ENCODE results near the gene NKX3-2.

NKX3-2 gene

GRCh38 chr4:13516315-13516860 lies 27.9 kb downstream of the NKX3-2 start:
- H3K9me3 ChIP-seq (ENCODE audit: control insufficient read depth, low read length), result no peaks in the 10 kb centered on the region
- no peaks in the 10 kb centered on the region for H3K4me1 ChIP-seq (ENCODE audit: control insufficient read depth, insufficient read depth, low read depth, low read length)
- WGBS, result 83% methylated on average over 1 of the region's 3 CpGs

GRCh38 chr4:13515268-13515667 lies 29.0 kb downstream of the NKX3-2 start:
- H3K27ac ChIP-seq (ENCODE audit: low read length, poor library complexity, severe bottlenecking), result no peak overlapping the region
- no peaks in the 10 kb centered on the region for H3K4me1 ChIP-seq (ENCODE audit: control insufficient read depth, insufficient read depth, low read depth, low read length)
- H3K14ac ChIP-seq (ENCODE audit: low read length in 2 of 2), result no peak overlapping the region
- H2AK5ac ChIP-seq (ENCODE audit: low read length, severe bottlenecking), result no peak overlapping the region
- no peak overlapping the region for H2BK12ac ChIP-seq (ENCODE audit: low read length in 2 of 2)
- H4K8ac ChIP-seq (ENCODE audit: low read length), result no peak overlapping the region
- WGBS, result 78% methylated on average over 4 of the region's 5 CpGs
- no peak overlapping the region for H2BK5ac ChIP-seq (ENCODE audit: low read depth, low read length, poor library complexity, severe bottlenecking)
- H3K4me3 ChIP-seq (ENCODE audit: insufficient read depth in 1 of 2, low read depth in 1 of 2, low read length in 2 of 2), result no peak overlapping the region
- H3K79me1 ChIP-seq (replicated peaks; ENCODE audit: low read length, poor library complexity, severe bottlenecking), result no peaks in the 10 kb centered on the region
- H4K91ac ChIP-seq (ENCODE audit: low read length), result no peak overlapping the region
- H2BK120ac ChIP-seq (ENCODE audit: low read depth, low read length), result no peak overlapping the region
- no peak overlapping the region for H3K4ac ChIP-seq (ENCODE audit: low read depth in 1 of 2, low read length in 2 of 2)
- no peak overlapping the region for H2BK15ac ChIP-seq (ENCODE audit: low read depth, poor library complexity, severe bottlenecking)
- H3K9me3 ChIP-seq (ENCODE audit: control insufficient read depth, low read length), result no peaks in the 10 kb centered on the region
- H3K23ac ChIP-seq (ENCODE audit: low read length in 2 of 2), result no peak overlapping the region
- H3K27me3 ChIP-seq (ENCODE audit: control insufficient read depth in 1 of 2, insufficient read depth in 1 of 2, low read length in 2 of 2), result peaks cover 9 to 10% of the 10 kb centered on the region in 2 experiments
- no peak for DNase-seq
- H3K9ac ChIP-seq (ENCODE audit: low read length), result no peak overlapping the region
- no peak overlapping the region for H3K18ac ChIP-seq (ENCODE audit: low read depth in 1 of 2, low read length in 2 of 2)
- H2AFZ ChIP-seq (ENCODE audit: low read depth, low read length), result no peak overlapping the region
- no peak overlapping the region for H3K4me2 ChIP-seq (ENCODE audit: low read length, poor library complexity, severe bottlenecking)
- H3K36me3 ChIP-seq (ENCODE audit: control insufficient read depth in 1 of 2, insufficient read depth in 2 of 2, low read depth in 1 of 2, low read length in 2 of 2), result no peaks in the 10 kb centered on the region

More at GRCh38 chr4:13516315-13516860, 27.9 kb downstream of the NKX3-2 start:
- Histone ChIP-seq H3K23ac (ENCODE audit: low read length in 2 of 2) (no peak overlapping the region), H3K27me3 (ENCODE audit: control insufficient read depth in 1 of 2, insufficient read depth in 1 of 2, low read length in 2 of 2) (peaks cover 15 to 17% of the 10 kb centered on the region in 2 experiments), H3K27ac (ENCODE audit: low read length, poor library complexity, severe bottlenecking) (no peak overlapping the region), H2BK15ac (ENCODE audit: low read depth, poor library complexity, severe bottlenecking) (no peak overlapping the region), H3K4me3 (ENCODE audit: insufficient read depth in 1 of 2, low read depth in 1 of 2, low read length in 2 of 2) (no peak overlapping the region), H3K4me2 (ENCODE audit: low read length, poor library complexity, severe bottlenecking) (no peak overlapping the region), H2AFZ (ENCODE audit: low read depth, low read length) (no peak overlapping the region), H2BK120ac (ENCODE audit: low read depth, low read length) (no peak overlapping the region), H2BK12ac (ENCODE audit: low read length in 2 of 2) (no peak overlapping the region), H3K9ac (ENCODE audit: low read length) (no peak overlapping the region), H2BK5ac (ENCODE audit: low read depth, low read length, poor library complexity, severe bottlenecking) (no peak overlapping the region), H3K14ac (ENCODE audit: low read length in 2 of 2) (no peak overlapping the region), H3K79me1 (replicated peaks; ENCODE audit: low read length, poor library complexity, severe bottlenecking) (no peaks in the 10 kb centered on the region), H3K4ac (ENCODE audit: low read depth in 1 of 2, low read length in 2 of 2) (no peak overlapping the region), H3K36me3 (ENCODE audit: control insufficient read depth in 1 of 2, insufficient read depth in 2 of 2, low read depth in 1 of 2, low read length in 2 of 2) (no peaks in the 10 kb centered on the region), H4K8ac (ENCODE audit: low read length) (no peak overlapping the region), H3K18ac (ENCODE audit: low read depth in 1 of 2, low read length in 2 of 2) (no peak overlapping the region), H2AK5ac (ENCODE audit: low read length, severe bottlenecking) (no peak overlapping the region), H4K91ac (ENCODE audit: low read length) (no peak overlapping the region)
- no peak for DNase-seq

- Histone ChIP-seq H4K8ac (ENCODE audit: low read length) (no peak overlapping the region), H3K18ac (ENCODE audit: low read depth in 1 of 2, low read length in 2 of 2) (no peak overlapping the region), H3K4me3 (ENCODE audit: insufficient read depth in 1 of 2, low read depth in 1 of 2, low read length in 2 of 2) (no peak overlapping the region), H3K79me1 (replicated peaks; ENCODE audit: low read length, poor library complexity, severe bottlenecking) (no peaks in the 10 kb centered on the region), H4K91ac (ENCODE audit: low read length) (no peak overlapping the region), H3K14ac (ENCODE audit: low read length in 2 of 2) (no peak overlapping the region), H2BK5ac (ENCODE audit: low read depth, low read length, poor library complexity, severe bottlenecking) (no peak overlapping the region), H2AFZ (ENCODE audit: low read depth, low read length) (no peak overlapping the region), H3K36me3 (ENCODE audit: control insufficient read depth in 1 of 2, insufficient read depth in 2 of 2, low read depth in 1 of 2, low read length in 2 of 2) (no peaks in the 10 kb centered on the region), H2BK15ac (ENCODE audit: low read depth, poor library complexity, severe bottlenecking) (no peak overlapping the region), H3K4me2 (ENCODE audit: low read length, poor library complexity, severe bottlenecking) (no peak overlapping the region), H3K4me1 (ENCODE audit: control insufficient read depth, insufficient read depth, low read depth, low read length) (no peaks in the 10 kb centered on the region), H2BK12ac (ENCODE audit: low read length in 2 of 2) (no peak overlapping the region), H2AK5ac (ENCODE audit: low read length, severe bottlenecking) (no peak overlapping the region), H3K23ac (ENCODE audit: low read length in 2 of 2) (no peak overlapping the region), H3K9ac (ENCODE audit: low read length) (no peak overlapping the region), H3K9me3 (ENCODE audit: control insufficient read depth, low read length) (no peaks in the 10 kb centered on the region), H3K27me3 (ENCODE audit: control insufficient read depth in 1 of 2, insufficient read depth in 1 of 2, low read length in 2 of 2) (peaks cover 9 to 10% of the 10 kb centered on the region in 2 experiments), H3K27ac (ENCODE audit: low read length, poor library complexity, severe bottlenecking) (no peak overlapping the region), H3K4ac (ENCODE audit: low read depth in 1 of 2, low read length in 2 of 2) (no peak overlapping the region), H2BK120ac (ENCODE audit: low read depth, low read length) (no peak overlapping the region)
- no CpG with 5 or more reads among the region's 4 CpGs for WGBS
- no peak for DNase-seq
Measured at GRCh38 chr4:13514722-13515121, 29.6 kb downstream of the NKX3-2 start.

- Histone ChIP-seq H3K18ac (ENCODE audit: low read depth in 1 of 2, low read length in 2 of 2) (no peak overlapping the region), H2AK5ac (ENCODE audit: low read length, severe bottlenecking) (no peak overlapping the region), H2BK120ac (ENCODE audit: low read depth, low read length) (no peak overlapping the region), H3K9ac (ENCODE audit: low read length) (no peak overlapping the region), H4K91ac (ENCODE audit: low read length) (no peak overlapping the region), H3K4me3 (ENCODE audit: insufficient read depth in 1 of 2, low read depth in 1 of 2, low read length in 2 of 2) (no peak overlapping the region), H4K8ac (ENCODE audit: low read length) (no peak overlapping the region), H3K36me3 (ENCODE audit: control insufficient read depth in 1 of 2, insufficient read depth in 2 of 2, low read depth in 1 of 2, low read length in 2 of 2) (no peaks in the 10 kb centered on the region), H2AFZ (ENCODE audit: low read depth, low read length) (no peak overlapping the region), H3K4me2 (ENCODE audit: low read length, poor library complexity, severe bottlenecking) (no peak overlapping the region), H3K4ac (ENCODE audit: low read depth in 1 of 2, low read length in 2 of 2) (no peak overlapping the region), H3K4me1 (ENCODE audit: control insufficient read depth, insufficient read depth, low read depth, low read length) (no peaks in the 10 kb centered on the region), H2BK15ac (ENCODE audit: low read depth, poor library complexity, severe bottlenecking) (no peak overlapping the region), H3K14ac (ENCODE audit: low read length in 2 of 2) (no peak overlapping the region), H3K79me1 (replicated peaks; ENCODE audit: low read length, poor library complexity, severe bottlenecking) (no peaks in the 10 kb centered on the region), H3K27ac (ENCODE audit: low read length, poor library complexity, severe bottlenecking) (no peak overlapping the region), H2BK12ac (ENCODE audit: low read length in 2 of 2) (no peak overlapping the region), H2BK5ac (ENCODE audit: low read depth, low read length, poor library complexity, severe bottlenecking) (no peak overlapping the region), H3K9me3 (ENCODE audit: control insufficient read depth, low read length) (no peaks in the 10 kb centered on the region), H3K23ac (ENCODE audit: low read length in 2 of 2) (no peak overlapping the region), H3K27me3 (ENCODE audit: control insufficient read depth in 1 of 2, insufficient read depth in 1 of 2, low read length in 2 of 2) (peaks cover 7 to 9% of the 10 kb centered on the region in 2 experiments)
- peak; percentile 11 for DNase-seq
Measured at GRCh38 chr4:13511101-13511500, 33.2 kb downstream of the NKX3-2 start.
